Stimulated activated CD4-positive, alpha-beta T cell treated with anti-CD3 and anti-CD28 coated beads, Interleukin-12 subunit alpha, Interleukin-12 subunit beta, amount 100 ng/mL, for 24 hours (primary cell): ENCODE data around the gene TMC1.

Experiments used
- DNase-seq, 2 experiments: peaks; one replicate each; pipeline ENCODE4 v3.0.0-alpha.2; 2020; ENCODE audit warnings: low read depth in 2 of 2

TMC1 gene

DNA sequence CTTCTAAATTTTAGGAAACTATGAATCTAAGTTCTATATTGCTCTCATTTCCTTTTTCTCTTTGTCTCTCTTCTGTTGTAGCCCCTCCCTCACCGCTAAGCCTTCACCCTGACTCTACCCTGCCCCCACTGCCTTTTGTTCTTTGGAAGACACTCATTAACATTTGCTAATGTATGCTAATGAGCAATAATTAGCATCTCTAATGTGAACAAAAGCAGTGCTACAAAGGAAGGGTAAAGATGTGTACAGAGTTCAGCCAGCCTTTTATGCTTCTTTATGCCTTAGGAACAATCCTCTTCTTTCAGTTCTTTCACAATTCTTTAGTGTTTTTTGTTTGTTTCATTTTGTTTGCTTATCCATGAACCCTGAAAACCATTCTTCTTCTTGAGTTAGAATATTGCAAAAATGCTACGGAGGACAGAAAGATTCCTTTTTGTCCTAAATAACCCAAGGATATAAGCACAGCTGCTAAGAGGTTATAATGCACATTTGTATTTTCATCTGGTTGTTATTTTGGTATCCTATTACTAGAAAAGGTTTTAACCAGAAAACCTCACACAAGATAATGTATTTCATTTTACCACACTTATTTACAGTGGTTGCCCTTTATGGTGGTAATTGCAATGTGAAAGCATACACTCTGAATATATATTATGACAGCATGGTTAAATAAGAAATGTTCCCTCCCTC is 159.3 kb downstream of the TMC1 start:
- no peak for DNase-seq

DNA sequence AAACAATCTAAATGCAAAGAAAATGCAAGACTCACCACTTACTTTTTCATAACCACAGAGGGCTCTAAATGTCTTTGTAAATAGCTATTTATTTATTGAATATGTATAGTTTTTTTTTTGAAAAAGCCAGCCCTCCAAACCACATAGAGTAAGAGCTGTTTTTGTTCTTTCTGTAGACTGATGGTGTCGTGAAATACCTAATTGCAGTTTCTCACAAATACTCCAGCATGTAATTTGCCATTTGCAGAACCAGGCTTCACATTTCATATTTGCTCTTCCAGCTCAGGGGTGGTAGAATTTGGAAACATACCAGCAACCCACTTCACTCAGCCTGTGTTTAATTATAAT is 159.8 kb downstream of the TMC1 start:
- no peak for DNase-seq

DNA sequence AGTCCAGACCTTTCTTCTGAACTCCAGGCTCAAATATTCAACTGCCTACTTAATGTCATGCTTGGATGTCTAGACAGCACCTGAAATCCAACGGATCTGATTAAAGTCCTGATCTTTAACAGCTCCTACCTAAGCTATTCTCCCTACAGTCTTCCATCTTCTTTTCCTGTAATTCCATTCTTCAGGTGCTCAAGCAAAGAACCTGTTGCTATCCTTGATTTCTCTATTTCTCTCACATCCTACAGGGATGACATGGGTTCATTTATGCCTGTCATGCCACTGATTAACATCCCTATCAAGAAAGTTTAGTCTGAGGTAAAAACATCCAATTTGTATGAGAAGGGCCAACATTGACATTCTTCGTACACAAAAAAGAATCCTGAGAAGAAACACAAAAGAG is 163.2 kb downstream of the TMC1 start:
- no peak for DNase-seq

DNA sequence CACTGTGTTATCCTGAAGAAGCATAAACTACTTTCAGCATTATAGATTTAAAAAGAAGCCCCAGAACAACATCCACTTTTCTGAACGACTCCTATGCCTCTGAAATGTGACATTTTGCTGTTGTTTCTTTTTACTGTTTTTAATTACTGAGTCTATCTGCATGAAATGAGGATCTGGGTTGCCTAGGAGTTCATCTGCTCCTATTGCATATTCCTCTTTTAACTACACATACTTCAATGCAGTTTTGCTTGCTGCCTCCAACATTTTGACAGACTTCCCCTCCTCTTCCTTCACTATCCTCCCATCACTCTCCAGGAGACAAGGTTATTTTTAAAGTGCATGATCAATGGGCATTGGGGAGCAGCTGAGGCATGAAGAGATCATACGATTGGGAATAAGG is 164.5 kb downstream of the TMC1 start:
- no peak for DNase-seq

DNA sequence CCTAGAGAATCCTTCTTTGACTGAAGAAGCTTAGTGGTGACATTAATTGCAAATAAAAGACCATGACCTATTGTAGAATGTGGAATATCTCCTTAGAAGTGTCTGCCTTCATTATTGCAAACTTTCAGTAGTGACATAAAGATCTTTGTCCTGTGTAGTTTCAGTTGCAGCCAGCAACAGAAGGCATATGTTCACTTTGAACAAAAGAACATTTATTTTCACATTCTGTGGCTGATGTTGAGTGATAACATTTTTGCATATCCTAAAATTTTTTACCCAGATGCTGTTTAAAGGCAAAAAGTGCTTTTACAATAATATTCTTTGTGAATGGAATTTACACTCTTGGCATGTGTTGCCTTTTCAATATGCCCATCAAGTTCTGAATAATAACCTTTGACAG is 165.9 kb downstream of the TMC1 start:
- no peak for DNase-seq

DNA sequence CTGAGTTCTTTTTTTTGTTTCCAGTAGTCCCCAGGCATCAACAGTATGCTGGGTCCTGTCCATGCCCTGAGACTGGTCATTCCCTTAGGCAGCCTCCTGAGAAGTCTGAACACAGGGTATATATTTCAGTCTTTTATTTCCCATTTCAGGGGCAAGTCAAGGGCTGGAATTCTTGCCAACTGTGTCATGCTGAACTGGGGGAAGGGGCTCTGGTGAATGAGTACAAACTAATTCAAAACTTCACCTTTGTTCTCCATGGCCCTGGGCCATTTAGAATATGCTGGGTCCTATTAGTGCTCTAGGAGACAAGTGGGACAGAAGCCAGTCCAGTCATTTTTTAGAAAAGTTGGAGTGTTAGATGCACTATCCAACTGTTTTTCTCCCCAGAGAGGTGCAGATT is 170.3 kb downstream of the TMC1 start:
- DNase-seq, result no peak

DNA sequence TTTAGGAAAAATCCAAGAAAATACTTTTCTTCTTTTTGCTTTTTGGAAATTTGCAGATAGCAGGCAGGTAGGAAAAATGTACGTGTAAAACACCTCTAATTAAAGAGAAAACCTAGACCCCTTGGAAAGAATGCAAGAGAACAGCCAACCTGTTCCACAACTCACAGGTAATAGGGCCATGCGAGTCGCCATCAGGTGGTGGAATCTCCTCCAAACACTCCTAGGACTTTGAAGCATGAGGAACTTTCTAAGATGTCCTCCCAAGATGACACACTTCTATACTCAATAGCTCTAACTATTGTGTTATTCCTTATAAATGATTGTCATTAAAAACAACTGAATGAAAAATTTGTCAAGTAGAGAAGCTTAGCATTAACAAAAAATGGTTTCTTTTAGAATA is 174.0 kb downstream of the TMC1 start:
- no peak for DNase-seq

DNA sequence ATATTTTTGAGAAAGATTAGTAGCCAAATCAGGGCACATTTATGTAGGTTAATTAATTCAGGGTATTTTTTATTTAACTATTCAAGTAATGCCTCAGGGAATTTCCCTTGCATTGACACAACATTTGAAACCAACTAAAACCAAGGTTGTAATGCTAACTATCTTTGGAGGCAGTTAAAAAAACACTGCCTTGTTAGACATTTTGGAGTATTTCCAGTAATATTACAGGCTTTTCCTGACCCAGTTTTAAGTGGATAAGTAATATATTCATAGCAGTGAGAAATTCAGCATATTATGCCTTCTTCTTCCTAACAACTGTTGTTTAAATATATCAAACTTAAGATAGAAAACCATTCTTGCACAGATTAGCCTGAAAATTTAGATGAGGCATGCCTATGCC is 175.1 kb downstream of the TMC1 start:
- DNase-seq, result no peak

DNA sequence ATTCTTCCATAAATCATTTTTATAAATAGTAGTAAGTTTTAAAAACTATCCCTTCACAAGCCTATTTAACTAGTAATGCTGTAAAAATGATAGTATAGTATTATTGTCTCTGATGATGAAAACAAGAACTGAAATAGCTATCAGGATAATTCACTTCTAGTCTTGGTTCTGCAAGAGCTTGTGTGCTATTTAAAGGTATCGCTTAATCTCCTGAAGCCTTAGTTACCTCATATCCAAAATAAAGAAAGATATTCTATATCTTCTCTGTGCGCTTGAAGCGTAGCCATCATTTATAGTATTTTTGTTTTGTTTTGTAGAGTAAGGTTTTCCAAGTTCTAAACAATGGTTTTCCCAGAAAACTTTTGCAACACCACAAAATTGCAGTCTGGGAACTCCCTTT is 180.1 kb downstream of the TMC1 start:
- no peak for DNase-seq

DNA sequence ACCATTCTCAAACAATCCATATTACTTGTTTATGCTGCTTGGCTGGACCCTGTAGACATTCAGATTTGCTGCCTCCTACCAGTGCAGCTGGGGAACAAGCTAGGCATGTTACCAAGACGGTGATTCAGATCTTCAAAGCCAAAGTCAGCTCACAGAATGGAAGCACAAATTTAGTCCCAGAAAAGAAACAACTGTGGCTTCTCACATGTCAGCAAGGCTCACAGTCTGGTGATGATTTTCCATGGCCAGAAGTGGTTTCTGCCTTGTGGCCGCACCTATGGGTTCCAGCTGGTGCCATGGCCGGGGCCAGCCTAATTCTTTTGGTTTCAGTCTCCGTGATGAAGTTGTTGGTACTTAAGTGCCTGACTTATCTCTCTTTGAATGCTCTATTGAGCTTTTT is 182.2 kb downstream of the TMC1 start:
- DNase-seq, result no peak

DNA sequence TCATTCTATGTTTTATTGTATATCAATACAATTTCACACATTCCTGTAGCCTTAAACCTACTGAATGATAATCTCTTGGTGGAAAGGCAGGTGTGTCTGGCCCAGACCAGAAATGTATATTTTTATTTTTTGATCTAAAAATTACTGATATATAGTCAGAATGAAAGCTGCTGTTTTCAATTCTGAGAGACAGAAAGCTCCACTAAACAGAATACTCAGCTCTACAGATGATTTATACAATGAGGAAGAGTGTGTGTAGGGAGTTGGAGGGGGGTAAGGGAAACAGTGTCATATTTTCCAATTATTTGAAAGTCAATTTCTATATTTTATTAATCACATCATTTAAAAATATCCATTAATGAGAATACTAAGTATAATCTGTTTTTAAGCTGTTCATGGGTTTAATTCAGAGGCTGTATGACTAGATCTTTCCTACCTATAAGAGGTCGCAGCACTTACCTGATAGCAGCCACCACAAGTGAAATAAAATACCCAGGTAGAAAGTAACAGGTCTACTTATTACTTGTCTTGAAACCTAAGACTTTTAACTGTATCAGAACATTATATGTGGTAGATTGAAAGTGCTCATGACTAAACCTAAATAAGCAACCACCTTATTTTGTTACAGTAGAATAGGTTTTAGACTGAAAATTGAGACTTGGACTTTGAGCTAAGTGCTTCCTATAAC is 183.4 kb downstream of the TMC1 start:
- DNase-seq, result no peak

DNA sequence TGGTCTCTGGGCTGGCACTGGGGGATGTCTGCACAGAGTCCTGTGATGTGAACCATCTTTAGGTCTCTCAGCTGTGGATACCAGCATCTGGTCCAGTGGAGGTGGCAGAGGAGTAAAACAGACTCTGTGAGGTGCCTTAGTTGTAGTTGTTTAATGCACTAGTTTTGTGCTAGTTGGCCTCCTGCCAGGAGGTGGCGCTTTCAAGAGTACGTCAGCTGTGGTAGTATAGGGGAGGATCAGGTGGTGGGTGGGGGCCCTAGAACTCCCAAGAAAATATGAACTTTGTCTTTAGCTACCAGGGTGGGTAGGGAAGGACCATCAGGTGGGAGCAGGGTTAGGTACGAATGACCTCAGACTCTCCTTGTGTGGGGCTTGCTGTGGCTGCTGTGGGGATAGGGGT is 197.1 kb downstream of the TMC1 start:
- no peak for DNase-seq

DNA sequence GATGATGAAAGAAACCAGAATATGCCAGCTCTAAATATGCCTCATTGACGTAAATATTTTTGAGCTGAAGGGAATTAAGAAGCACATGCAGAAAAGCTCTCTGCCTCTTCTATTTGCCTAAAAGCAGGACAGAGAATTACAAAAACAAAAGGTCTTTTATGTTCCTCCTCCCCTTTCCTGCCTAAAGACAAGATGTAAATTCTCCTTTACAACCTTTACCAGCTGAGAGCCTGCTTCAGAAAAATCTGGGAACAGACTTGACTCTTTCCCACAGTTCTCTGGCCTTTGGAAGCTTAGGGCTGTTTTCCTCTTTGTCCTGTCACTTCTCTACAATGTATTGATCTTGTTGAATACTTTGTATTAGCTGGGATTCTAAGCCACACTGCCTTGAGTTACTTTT is 199.7 kb downstream of the TMC1 start:
- no peak for DNase-seq

DNA sequence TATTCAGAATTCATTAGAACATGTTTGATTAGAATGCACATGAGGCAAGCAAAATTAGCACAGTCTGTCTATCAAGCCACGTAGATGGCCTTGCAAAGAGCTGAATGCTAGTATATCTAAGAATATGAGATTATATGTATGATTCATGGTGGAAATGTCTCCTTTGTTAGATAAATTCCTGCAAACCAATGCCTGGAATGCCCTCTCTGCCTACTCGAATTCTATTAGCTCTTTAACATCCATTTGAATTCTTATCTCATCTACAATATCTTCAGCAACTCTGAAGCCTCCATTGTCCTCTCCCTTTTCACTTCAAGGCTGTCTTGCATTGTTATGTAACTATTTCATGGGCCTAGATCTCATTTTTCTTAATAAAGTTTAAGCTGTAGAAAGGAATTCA is 205.5 kb downstream of the TMC1 start:
- DNase-seq, result no peak

DNA sequence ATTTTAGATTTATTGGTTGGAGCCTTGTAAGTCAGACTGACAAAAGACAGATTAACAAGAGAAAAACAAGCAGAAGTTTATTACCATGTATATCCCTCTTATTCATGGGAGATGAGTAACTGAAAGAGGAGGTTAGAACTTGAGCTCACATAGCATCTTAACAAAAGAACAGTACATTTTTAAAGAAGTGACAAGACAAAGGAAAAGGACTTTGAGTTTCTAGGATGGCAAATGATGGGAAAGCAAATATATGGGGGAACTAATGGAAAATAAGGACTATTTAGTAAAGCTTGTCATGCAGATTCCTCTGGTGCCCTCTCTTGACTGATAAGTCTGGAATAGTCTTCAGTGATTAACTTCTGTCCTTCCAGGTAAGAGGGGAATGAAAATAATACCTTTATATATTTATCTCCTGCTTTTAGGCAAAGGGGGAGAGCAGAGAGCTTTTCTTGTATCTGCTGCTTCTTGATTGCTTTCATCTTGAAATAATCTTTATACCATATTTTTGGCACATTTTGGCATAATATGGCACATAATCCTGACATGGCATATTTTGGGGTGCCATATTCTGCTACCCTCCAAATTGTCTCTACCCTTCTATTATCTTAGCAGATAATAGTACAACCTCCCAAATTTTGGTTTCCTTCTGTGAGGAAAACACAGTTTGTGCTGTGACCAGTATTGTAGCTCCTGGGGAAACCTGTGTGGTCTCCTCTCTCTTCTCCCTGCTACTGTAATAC is 206.8 kb downstream of the TMC1 start:
- no peak for DNase-seq

DNA sequence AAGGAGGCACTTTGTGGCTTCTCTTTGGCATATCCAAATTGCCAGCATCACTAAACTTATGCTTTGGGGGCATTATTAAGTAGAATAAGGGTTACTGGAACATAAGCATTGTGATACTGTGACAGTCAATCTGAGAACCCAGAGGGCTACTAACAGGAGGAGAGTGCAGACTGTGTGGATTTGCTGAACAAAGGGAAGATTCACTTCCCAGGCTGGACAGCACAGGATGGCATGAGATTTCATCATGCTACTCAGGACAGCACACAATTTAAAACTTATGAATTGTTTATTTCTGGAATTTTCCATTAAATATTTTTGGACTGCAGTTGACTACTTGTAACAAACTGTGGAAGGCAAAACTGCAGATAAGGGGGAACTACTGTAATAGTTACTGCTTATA is 212.5 kb downstream of the TMC1 start:
- DNase-seq, result no peak

DNA sequence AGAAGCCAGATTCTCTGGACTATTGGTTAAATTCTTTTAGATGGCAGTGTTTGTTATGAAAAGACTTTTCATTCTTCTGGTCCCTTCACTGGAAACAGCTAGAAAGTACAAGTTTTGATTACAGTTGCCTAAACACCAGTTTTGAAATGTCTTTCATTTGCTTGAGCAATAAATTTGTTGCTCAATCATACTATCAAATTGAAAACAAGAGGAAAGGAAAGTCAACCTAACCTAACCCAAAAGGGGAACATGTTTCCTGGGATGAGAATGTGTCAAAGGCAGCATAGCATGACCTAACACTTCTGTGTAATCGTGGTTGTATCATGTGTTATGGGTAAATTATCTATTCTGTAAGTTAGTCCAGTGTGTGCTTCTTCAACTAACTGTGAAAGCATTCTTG is 213.2 kb downstream of the TMC1 start:
- no peak for DNase-seq

DNA sequence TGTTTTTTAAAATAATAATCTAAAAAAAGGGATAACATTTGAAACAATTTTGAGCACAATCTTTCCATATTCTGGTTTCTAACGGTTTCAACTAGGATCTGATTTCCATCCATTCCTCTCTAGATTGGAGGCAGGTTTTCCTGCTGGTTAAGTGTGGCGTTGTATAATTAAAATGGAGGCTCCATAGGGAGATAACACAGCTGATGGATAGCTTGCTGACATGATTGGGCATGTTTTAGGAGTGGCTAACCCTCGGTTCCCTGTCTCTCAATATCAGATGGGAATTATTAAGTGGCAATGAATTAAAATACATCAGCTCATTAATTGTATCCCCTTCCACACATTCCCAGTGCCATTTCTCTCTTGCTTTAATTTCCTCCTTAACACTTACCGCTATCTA is 222.4 kb downstream of the TMC1 start:
- DNase-seq, result no peak

DNA sequence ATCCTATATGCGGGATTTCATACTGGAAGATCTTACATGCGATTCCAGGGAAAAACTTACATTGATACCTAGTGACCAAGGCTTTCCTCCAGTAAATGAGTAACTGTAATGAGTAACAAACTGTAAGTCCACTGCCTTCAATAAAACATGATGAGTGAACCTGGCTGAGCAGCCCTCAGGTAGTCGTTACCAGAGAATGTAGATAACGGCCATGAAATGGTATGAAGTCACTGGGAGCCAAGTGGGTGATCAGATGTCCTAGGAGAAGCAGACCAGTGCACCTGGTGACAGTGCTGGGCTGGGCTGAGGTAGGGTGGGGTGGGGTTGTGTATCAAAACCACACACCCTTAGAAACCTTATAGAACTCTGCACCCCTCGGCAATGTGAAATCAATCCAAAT is 227.9 kb downstream of the TMC1 start:
- DNase-seq, result no peak

DNA sequence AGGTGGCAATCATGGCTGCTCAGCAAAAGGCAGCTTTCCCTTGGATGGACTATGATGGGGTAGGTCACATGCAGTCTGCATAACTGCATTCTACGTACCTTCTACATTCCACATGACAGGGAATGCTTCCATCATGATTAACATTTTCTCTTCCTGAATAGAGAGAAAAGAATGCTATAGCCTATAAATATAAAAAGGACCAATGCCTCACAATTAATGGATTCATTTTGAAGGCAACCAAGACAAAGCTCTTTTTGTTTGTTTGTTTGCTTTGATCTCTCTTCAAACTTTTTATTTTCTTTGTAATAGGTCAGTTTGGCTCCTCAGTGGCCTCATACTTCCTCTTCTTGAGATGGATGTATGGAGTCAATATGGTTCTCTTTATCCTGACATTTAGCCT is 230.1 kb downstream of the TMC1 start:
- no peak for DNase-seq

DNA sequence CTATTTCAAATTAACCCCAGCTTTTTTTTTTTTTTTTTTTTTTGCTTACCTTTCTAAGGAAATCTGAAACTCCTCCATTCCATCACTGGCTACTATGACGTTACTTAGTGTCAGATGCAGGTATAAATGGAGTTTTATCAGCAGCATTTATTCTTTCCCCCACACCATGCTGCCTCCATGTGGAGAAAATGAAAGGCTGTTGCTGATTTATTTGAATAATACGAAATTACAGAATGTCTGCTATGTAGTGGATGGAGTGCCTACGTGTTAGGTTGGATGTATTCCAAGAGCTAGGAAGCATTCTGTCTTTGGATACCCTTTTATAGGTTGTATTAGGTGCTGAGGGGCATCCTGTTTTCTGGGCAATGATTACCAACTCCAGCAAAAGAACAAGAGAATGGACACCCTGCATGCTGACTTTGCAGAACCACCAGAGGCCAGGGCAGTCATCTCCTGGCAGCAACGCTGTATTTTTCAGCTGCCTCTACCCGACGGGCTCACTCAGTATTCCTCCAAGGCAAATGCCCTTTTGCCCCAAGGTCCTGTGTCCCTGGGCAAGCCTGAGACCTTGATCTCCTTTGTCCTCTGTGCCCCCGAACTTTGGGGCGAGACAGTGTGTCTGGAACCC is 232.0 kb downstream of the TMC1 start:
- no peak for DNase-seq

DNA sequence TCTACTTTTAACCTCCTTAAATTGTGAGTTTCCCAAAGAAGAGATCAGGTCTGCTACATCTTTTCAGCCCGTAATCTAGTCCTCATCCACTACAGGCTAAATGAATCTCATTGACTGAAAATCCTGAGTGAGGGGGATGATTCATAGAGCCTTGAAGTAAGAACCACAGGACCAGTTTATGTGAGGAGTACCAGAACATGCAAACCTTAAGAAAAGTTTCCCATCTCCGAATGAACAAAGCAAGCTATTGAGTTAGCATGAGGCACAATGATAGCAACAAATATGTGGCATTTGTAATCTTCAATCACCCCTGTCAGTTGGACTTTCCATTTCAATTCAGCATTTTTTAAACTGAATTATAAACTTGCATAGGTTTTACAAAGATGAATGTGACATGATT is 234.4 kb downstream of the TMC1 start:
- no peak for DNase-seq

DNA sequence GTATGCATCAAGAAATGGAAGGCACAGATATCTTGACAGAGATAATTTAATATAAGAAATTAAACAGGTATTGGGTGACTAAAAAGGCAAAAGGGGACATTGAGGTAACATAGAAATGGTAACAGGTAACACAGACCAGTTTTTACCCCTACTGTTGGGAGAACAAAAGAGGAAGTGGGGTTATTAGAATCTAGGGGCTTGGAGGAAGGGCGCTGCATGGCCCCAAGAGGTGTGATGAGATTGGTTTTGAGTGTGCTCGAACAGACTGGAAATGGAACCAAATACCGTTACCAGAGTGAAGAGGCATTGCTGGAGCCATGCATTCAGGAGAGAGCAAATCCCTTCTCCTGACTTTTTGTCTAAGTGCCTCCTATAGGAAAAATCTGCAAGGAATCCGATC is 237.5 kb downstream of the TMC1 start:
- DNase-seq, result no peak
